GM10248 (cell line): Measurements from ENCODE around the gene SNRPA1.

Experiments
- CTCF ChIA-PET: fragments of 300-600 bp; sonication (Branson Sonifier 250); formaldehyde crosslinking; extraction: SDS; loops from one replicate; lab custom pipeline; 2021; ENCODE audit warnings: antibody characterized with exemption; lab: Yijun Ruan, JAX
- POLR2A ChIA-PET: fragments of 350-650 bp; sonication (Branson Sonifier 250); formaldehyde crosslinking; extraction: SDS; loops from one replicate; lab custom pipeline; 2020; ENCODE audit warnings: antibody characterized with exemption; lab: Yijun Ruan, JAX
- DNase-seq: peaks from one replicate; pipeline ENCODE4 v3.0.0; 2012; ENCODE audit errors: extremely low spot score
- CTCF ChIP-seq: IDR thresholded peaks from 2 replicates; pipeline ENCODE4 v1.5.1; 2012; ENCODE audit warnings: mild to moderate bottlenecking, low read depth; ENCODE audit errors: extremely low read depth, missing control alignments, control extremely low read depth

The SNRPA1 gene

GRCh38 chr15:101244889-101245668, 50.0 kb downstream of the SNRPA1 start:
- TF ChIP-seq CTCF, result no peak
- CTCF ChIA-PET, result interaction anchor here (0.8 to 5.8 kb wide), 12 partner anchors 9 to 396 kb away, joined by 3 to 46 read pairs (median 3); no protein-coding TSS in a partner anchor
- POLR2A ChIA-PET, result no interaction called here
- DNase-seq, result no peak

- ChIA-PET CTCF (interaction anchor here (0.8 to 5.8 kb wide), 7 partner anchors 8 to 397 kb away, joined by 3 to 46 read pairs (median 4); no protein-coding TSS in a partner anchor), POLR2A (no interaction called here)
- no peak for TF ChIP-seq CTCF
- no peak for DNase-seq
These were observed 50.8 kb downstream of the SNRPA1 start for GRCh38 chr15:101244036-101244781.

GRCh38 chr15:101243420-101243819, 51.6 kb downstream of the SNRPA1 start:
- no peak for TF ChIP-seq CTCF
- ChIA-PET CTCF (interaction anchor here (1.1 to 5.8 kb wide), 6 partner anchors 8 to 235 kb away, joined by 3 to 46 read pairs (median 6); partner anchors contain the start of gene CHSY1), POLR2A (interaction anchor here (1.1 kb wide), 1 partner anchor 9 kb away, joined by 8 read pairs; the partner anchor contains the start of gene CHSY1)
- no peak for DNase-seq

GRCh38 chr15:101242999-101243336, 52.1 kb downstream of the SNRPA1 start:
- TF ChIP-seq CTCF, result no peak
- ChIA-PET CTCF (interaction anchor here (1.1 to 5.8 kb wide), 5 partner anchors 9 to 235 kb away, joined by 3 to 46 read pairs (median 6); partner anchors contain the start of gene CHSY1), POLR2A (interaction anchor here (1.1 kb wide), 1 partner anchor 9 kb away, joined by 8 read pairs; the partner anchor contains the start of gene CHSY1)
- no peak for DNase-seq

- ChIA-PET POLR2A (interaction anchor here (1.1 kb wide), 1 partner anchor 10 kb away, joined by 8 read pairs; the partner anchor contains the start of gene CHSY1), CTCF (interaction anchor here (1.0 to 5.8 kb wide), 8 partner anchors 9 to 234 kb away, joined by 3 to 46 read pairs (median 4); partner anchors contain the start of gene CHSY1)
- peak; percentile 77 for DNase-seq
- TF ChIP-seq CTCF, result no peak
These were observed 52.7 kb downstream of the SNRPA1 start for GRCh38 chr15:101242160-101242998.
